Loucy (cell line): ENCODE results near the gene CDH13.

Experiments used
- H2AFZ ChIP-seq: fragments of 200-600 bp; sonication (generic); 2 replicates; pipeline ENCODE4 v1.6.0; 2016; ENCODE audit warnings: antibody characterized with exemption, mild to moderate bottlenecking, low read length, moderate library complexity
- H3F3A ChIP-seq: fragments of 200-600 bp; 2 replicates; pipeline ENCODE4 v1.6.0; 2016; ENCODE audit warnings: antibody characterized with exemption, low read depth, mild to moderate bottlenecking
- H3K27me3 ChIP-seq: fragments of 200-600 bp; sonication (generic); 2 replicates; pipeline ENCODE4 v1.6.1; 2014; ENCODE audit warnings: low read length, mild to moderate bottlenecking; ENCODE audit not compliant: insufficient read depth, poor library complexity, severe bottlenecking
- H3K36me3 ChIP-seq: fragments of 200-600 bp; sonication (generic); 2 replicates; pipeline ENCODE4 v1.6.1; 2016; ENCODE audit warnings: low read length; ENCODE audit not compliant: insufficient read depth
- H3K4me1 ChIP-seq: fragments of 200-600 bp; sonication (generic); 2 replicates; pipeline ENCODE4 v1.5.1; 2014; ENCODE audit warnings: low read length, mild to moderate bottlenecking; ENCODE audit not compliant: insufficient read depth, poor library complexity, severe bottlenecking
- H3K4me2 ChIP-seq: fragments of 200-600 bp; sonication (generic); 2 replicates; pipeline ENCODE4 v1.6.0; 2014; ENCODE audit warnings: antibody characterized with exemption, low read length, low read depth, mild to moderate bottlenecking; ENCODE audit not compliant: poor library complexity, severe bottlenecking
- H3K4me3 ChIP-seq: fragments of 200-600 bp; sonication (generic); 2 replicates; pipeline ENCODE4 v1.5.1; 2014; ENCODE audit warnings: low read length, mild to moderate bottlenecking, mixed read lengths; ENCODE audit not compliant: poor library complexity, severe bottlenecking
- H3K79me2 ChIP-seq: fragments of 200-600 bp; sonication (generic); 2 replicates; pipeline ENCODE4 v1.6.1; 2014; ENCODE audit warnings: low read length; ENCODE audit not compliant: insufficient read depth
- H3K9ac ChIP-seq: fragments of 200-600 bp; sonication (generic); 2 replicates; pipeline ENCODE4 v1.6.0; 2014; ENCODE audit warnings: mild to moderate bottlenecking, low read depth, low read length, moderate library complexity; ENCODE audit not compliant: poor library complexity, severe bottlenecking
- H3K9me2 ChIP-seq: fragments of 200-600 bp; sonication (generic); replicated peaks from 2 replicates; pipeline ENCODE4 v1.6.1; 2016; ENCODE audit warnings: low read depth, low read length, mixed read lengths
- H3K9me3 ChIP-seq: fragments of 200-600 bp; sonication (generic); 2 replicates; pipeline ENCODE4 v1.6.1; 2014; ENCODE audit warnings: mild to moderate bottlenecking, antibody characterized with exemption, low read length, low read depth; ENCODE audit not compliant: insufficient read depth
- H4K20me1 ChIP-seq: fragments of 200-600 bp; sonication (generic); 2 replicates; pipeline ENCODE4 v1.6.0; 2014; ENCODE audit warnings: antibody characterized with exemption, low read length, mild to moderate bottlenecking; ENCODE audit not compliant: insufficient read depth, poor library complexity, severe bottlenecking
- CTCF ChIP-seq: fragments of 200-600 bp; sonication (generic); conservative IDR thresholded peaks from 2 replicates; pipeline ENCODE4 v1.5.1; 2014; ENCODE audit warnings: mild to moderate bottlenecking, antibody characterized with exemption, low read length
- EZH2phosphoT487 ChIP-seq: fragments of 200-600 bp; IDR thresholded peaks from 2 replicates; pipeline ENCODE4 v1.6.1; 2018; ENCODE audit warnings: antibody characterized with exemption, mild to moderate bottlenecking, moderate library complexity, borderline replicate concordance

CDH13 gene

GRCh38 chr16:82621781-82622180 lies 5.0 kb upstream of the CDH13 start:
- no peaks in the 10 kb centered on the region for H3K27me3 ChIP-seq
- TF ChIP-seq EZH2phosphoT487 = no peak
- TF ChIP-seq CTCF = peak; percentile 27; the same call in 1 of the 2 replicates

GRCh38 chr16:82623241-82623640 lies 3.5 kb upstream of the CDH13 start:
- H3K4me2 ChIP-seq = no peak overlapping the region
- no peaks in the 10 kb centered on the region for H3K4me1 ChIP-seq
- H3F3A ChIP-seq = no peaks in the 10 kb centered on the region
- no peak overlapping the region for H3K9ac ChIP-seq
- no peaks in the 10 kb centered on the region for H3K9me3 ChIP-seq
- no peak overlapping the region for H2AFZ ChIP-seq
- no peak for TF ChIP-seq EZH2phosphoT487
- H3K9me2 ChIP-seq = no peaks in the 10 kb centered on the region
- H3K27me3 ChIP-seq = no peaks in the 10 kb centered on the region
- no peaks in the 10 kb centered on the region for H3K79me2 ChIP-seq
- no peaks in the 10 kb centered on the region for H4K20me1 ChIP-seq
- H3K4me3 ChIP-seq = no peak overlapping the region
- no peaks in the 10 kb centered on the region for H3K36me3 ChIP-seq

More at GRCh38 chr16:82621781-82622180, 5.0 kb upstream of the CDH13 start:
- H3K79me2 ChIP-seq = no peaks in the 10 kb centered on the region
- H3K9ac ChIP-seq = no peak overlapping the region
- no peak overlapping the region for H2AFZ ChIP-seq
- no peaks in the 10 kb centered on the region for H3K36me3 ChIP-seq
- H3K9me2 ChIP-seq = no peaks in the 10 kb centered on the region
- H3K4me1 ChIP-seq = no peaks in the 10 kb centered on the region
- no peaks in the 10 kb centered on the region for H3K9me3 ChIP-seq
- no peaks in the 10 kb centered on the region for H4K20me1 ChIP-seq
- no peak overlapping the region for H3K4me2 ChIP-seq
- H3K4me3 ChIP-seq = no peak overlapping the region
- no peaks in the 10 kb centered on the region for H3F3A ChIP-seq

GRCh38 chr16:82625066-82625968 lies 1.5 kb upstream of the CDH13 start:
- H3K36me3 ChIP-seq = no peaks in the 10 kb centered on the region
- H3K9ac ChIP-seq = no peak overlapping the region
- no peaks in the 10 kb centered on the region for H3K9me3 ChIP-seq
- no peaks in the 10 kb centered on the region for H3K9me2 ChIP-seq
- H3K4me3 ChIP-seq = no peak overlapping the region
- no peak overlapping the region for H2AFZ ChIP-seq
- no peaks in the 10 kb centered on the region for H3F3A ChIP-seq
- no peak overlapping the region for H3K4me2 ChIP-seq
- H4K20me1 ChIP-seq = no peaks in the 10 kb centered on the region
- no peak for TF ChIP-seq CTCF
- no peak for TF ChIP-seq EZH2phosphoT487
- H3K4me1 ChIP-seq = no peaks in the 10 kb centered on the region
- H3K79me2 ChIP-seq = no peaks in the 10 kb centered on the region
- no peaks in the 10 kb centered on the region for H3K27me3 ChIP-seq

GRCh38 chr16:82628088-82628423 lies 1.3 kb downstream of the CDH13 start:
- no peak overlapping the region for H3K4me3 ChIP-seq
- H3K9me2 ChIP-seq = no peaks in the 10 kb centered on the region
- H3F3A ChIP-seq = no peaks in the 10 kb centered on the region
- H3K9me3 ChIP-seq = no peaks in the 10 kb centered on the region
- H3K4me2 ChIP-seq = no peak overlapping the region
- H3K4me1 ChIP-seq = no peaks in the 10 kb centered on the region
- no peaks in the 10 kb centered on the region for H3K27me3 ChIP-seq
- H4K20me1 ChIP-seq = no peaks in the 10 kb centered on the region
- no peaks in the 10 kb centered on the region for H3K79me2 ChIP-seq
- no peak overlapping the region for H2AFZ ChIP-seq
- no peaks in the 10 kb centered on the region for H3K36me3 ChIP-seq
- TF ChIP-seq CTCF (no peak), EZH2phosphoT487 (no peak)
- H3K9ac ChIP-seq = no peak overlapping the region
